Esophagus (tissue), 2 donors: ENCODE measurements around the gene MS4A3. TPM values are rescaled to one million over a fixed set of nuclear protein-coding genes. Genes with fewer than 3 reads are reported as not detected.
"Not testable (repeated sequence)": the region's sequence is repeated elsewhere in the genome, so short reads cannot be mapped to it uniquely, and the experiment has no call there.

Experiments used
- H3K27ac ChIP-seq, 2 donors: one replicate each; pipeline ENCODE4 v1.5.1; 2013; ENCODE audit warnings: low read depth in 2 of 2, mild to moderate bottlenecking in 2 of 2, inconsistent platforms in 1 of 2, low read length in 1 of 2, moderate library complexity in 1 of 2
- H3K27me3 ChIP-seq, 2 donors: one replicate each; pipeline ENCODE4 v1.6.1; 2013; ENCODE audit warnings: low read length in 2 of 2, control low read depth in 1 of 2, mild to moderate bottlenecking in 1 of 2; ENCODE audit not compliant: insufficient read depth in 2 of 2, control insufficient read depth in 1 of 2
- H3K36me3 ChIP-seq, 2 donors: one replicate each; pipeline ENCODE4 v1.6.1; 2013; ENCODE audit warnings: low read length in 1 of 2; ENCODE audit not compliant: control insufficient read depth in 2 of 2, insufficient read depth in 2 of 2
- H3K4me1 ChIP-seq, 2 donors: one replicate each; pipeline ENCODE4 v1.6.1; 2013; ENCODE audit warnings: low read length in 1 of 2; ENCODE audit not compliant: control insufficient read depth in 2 of 2, insufficient read depth in 2 of 2
- H3K4me3 ChIP-seq, 2 donors: one replicate each; pipeline ENCODE4 v1.5.1; 2013; ENCODE audit warnings: low read length in 2 of 2, mild to moderate bottlenecking in 2 of 2, low read depth in 1 of 2, moderate library complexity in 1 of 2
- H3K9me3 ChIP-seq, 2 donors: one replicate each; pipeline ENCODE4 v1.6.1; 2013; ENCODE audit warnings: mild to moderate bottlenecking in 2 of 2, low read depth in 1 of 2, low read length in 1 of 2, moderate library complexity in 1 of 2; ENCODE audit not compliant: control insufficient read depth in 2 of 2, insufficient read depth in 1 of 2
- WGBS, 2 donors: extraction: QIAGEN DNeasy Blood & Tissue Kit; methylation state at CpG; one replicate each; pipeline ENCODE4 v1.1.7; 2013; 5-methylcytosine and 5-hydroxymethylcytosine counted together
- polyA plus RNA-seq, 2 donors: library from polyadenylated mRNA; stranded (reverse); fragments of 200-250 nt; gene quantifications; one replicate each; pipeline ENCODE4 v1.2.3, GENCODE V29; 2013
- donor health status: healthy with polysubstance abuse.
- donor health status: Bipolar disorder and iron deficiency.

Gene MS4A3
- polyA plus RNA-seq, 2 donors, result not detected

- 50 to 58% methylated on average over 3 of the region's 3 CpGs for WGBS, 2 donors
- H3K4me1 ChIP-seq, result no peaks in the 10 kb centered on the region
- no peak overlapping the region for H3K4me3 ChIP-seq
- no peaks in the 10 kb centered on the region for H3K27me3 ChIP-seq
- no peaks in the 10 kb centered on the region for H3K9me3 ChIP-seq
- H3K36me3 ChIP-seq, result no peaks in the 10 kb centered on the region
- no peak overlapping the region for H3K27ac ChIP-seq
Observed at GRCh38 chr11:60084631-60085273, 28.3 kb downstream of the MS4A3 start.

DNA sequence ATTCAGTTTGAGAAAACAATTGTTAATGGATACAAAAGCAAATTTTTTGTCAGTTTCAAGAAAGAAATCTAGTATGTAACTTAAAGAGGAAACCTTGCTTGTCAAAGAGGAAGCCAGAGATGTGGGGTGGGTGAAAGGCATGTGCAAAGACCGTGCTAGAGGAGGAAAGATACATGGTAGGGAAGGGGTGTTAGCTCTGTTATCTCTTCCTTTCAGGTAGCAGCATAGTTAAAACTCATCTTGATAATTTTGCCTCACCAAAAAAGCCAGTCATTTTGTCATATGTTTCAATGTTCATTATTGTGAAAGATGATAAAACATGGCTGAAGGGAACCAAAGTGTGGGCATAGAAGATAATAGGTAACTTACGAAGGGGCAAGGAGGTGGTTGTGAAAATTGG, 29.4 kb downstream of the MS4A3 start:
- WGBS, 2 donors, result 71 to 82% methylated on average over 2 of the region's 2 CpGs
- no peaks in the 10 kb centered on the region for H3K9me3 ChIP-seq

GRCh38 chr11:60087239-60087638, 30.8 kb downstream of the MS4A3 start:
- Histone ChIP-seq H3K27me3 (no peaks in the 10 kb centered on the region), H3K4me3 (no peak overlapping the region), H3K27ac (no peak overlapping the region), H3K4me1 (no peaks in the 10 kb centered on the region), H3K36me3 (no peaks in the 10 kb centered on the region), H3K9me3 (no peaks in the 10 kb centered on the region)
- 63 to 72% methylated on average over 1 of the region's 1 CpG for WGBS, 2 donors

More for the DNA sequence above, 29.4 kb downstream of the MS4A3 start:
- no peaks in the 10 kb centered on the region for H3K27me3 ChIP-seq
- no peak overlapping the region for H3K27ac ChIP-seq
- no peak overlapping the region for H3K4me3 ChIP-seq
- H3K36me3 ChIP-seq, result no peaks in the 10 kb centered on the region
- H3K4me1 ChIP-seq, result no peaks in the 10 kb centered on the region

DNA sequence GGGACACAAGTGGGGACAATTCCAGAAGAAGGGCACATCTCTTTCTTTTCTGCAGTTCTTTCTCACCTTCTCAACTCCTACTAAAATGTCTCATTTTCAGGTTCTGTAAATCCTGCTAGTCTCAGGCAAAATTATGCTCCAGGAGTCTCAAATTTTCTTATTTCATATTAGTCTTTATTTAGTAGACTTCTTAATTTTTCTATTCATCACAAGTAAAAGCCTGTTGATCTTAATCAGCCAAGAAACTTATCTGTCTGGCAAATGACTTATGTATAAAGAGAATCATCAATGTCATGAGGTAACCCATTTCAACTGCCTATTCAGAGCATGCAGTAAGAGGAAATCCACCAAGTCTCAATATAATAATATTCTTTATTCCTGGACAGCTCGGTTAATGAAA, 31.9 kb downstream of the MS4A3 start, which contains the start of gene MS4A2:
TSS of gene MS4A2 (plus strand) at position 301 of the 400 bp plus-strand sequence. CDS start 102 bp downstream, outside the sequence.
- Histone ChIP-seq H3K9me3 (no peaks in the 10 kb centered on the region), H3K27me3 (no peaks in the 10 kb centered on the region), H3K4me3 (no peak within 1 kb of the TSS), H3K4me1 (no peaks in the 10 kb centered on the region), H3K27ac (no peak within 1 kb of the TSS), H3K36me3 (no peaks in the 10 kb centered on the region)
- WGBS, 2 donors, result 81 to 85% methylated on average over 1 of the region's 1 CpG

GRCh38 chr11:60095477-60096120, 39.1 kb downstream of the MS4A3 start:
- 64 to 66% methylated on average over 4 of the region's 4 CpGs for WGBS, 2 donors
- H3K27ac ChIP-seq, result no peak overlapping the region
- no peaks in the 10 kb centered on the region for H3K4me1 ChIP-seq
- H3K9me3 ChIP-seq, result no peaks in the 10 kb centered on the region
- no peaks in the 10 kb centered on the region for H3K27me3 ChIP-seq
- H3K36me3 ChIP-seq, result no peaks in the 10 kb centered on the region
- no peak overlapping the region for H3K4me3 ChIP-seq

DNA sequence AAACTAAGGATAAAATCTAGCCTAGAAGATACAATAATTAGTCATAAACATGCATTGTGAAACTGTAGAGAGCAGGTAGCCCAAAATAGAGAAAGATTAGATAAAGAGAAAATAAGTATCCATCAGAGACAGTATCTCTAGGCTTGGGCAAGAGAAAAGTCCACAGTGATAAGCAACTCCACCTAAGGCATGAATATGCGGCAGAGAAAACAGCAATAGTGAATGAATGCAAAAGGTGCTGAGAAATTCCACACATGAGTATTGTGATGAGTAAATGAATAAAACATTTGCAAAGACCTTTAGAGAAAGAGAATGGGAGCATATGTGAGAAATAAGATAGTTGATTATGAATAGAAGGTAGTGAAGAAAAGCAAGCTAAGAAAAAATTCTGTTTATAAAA, 40.7 kb downstream of the MS4A3 start:
- Histone ChIP-seq H3K27ac (no peak overlapping the region), H3K27me3 (no peaks in the 10 kb centered on the region), H3K36me3 (no peaks in the 10 kb centered on the region), H3K9me3 (no peaks in the 10 kb centered on the region), H3K4me3 (no peak overlapping the region), H3K4me1 (no peaks in the 10 kb centered on the region)
- WGBS, 2 donors, result 76 to 96% methylated on average over 1 of the region's 1 CpG

DNA sequence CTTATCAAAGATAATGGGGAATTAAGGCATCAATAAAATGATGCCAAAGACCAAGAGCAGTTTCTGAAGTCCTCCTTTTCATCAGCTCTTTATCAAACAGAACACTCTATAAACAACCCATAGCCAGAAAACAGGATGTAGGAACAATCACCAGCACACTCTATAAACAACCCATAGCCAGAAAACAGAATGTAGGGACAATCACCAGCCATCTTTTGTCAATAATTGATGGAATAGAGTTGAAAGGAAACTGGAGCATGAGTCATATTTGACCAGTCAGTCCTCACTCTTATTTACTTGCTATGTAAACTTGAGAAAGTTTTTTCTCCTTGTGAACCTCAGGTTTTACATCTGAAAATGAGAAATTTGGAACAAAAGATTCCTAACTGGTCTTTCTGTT, 42.0 kb downstream of the MS4A3 start:
- no peak overlapping the region for H3K4me3 ChIP-seq
- H3K36me3 ChIP-seq, result no peaks in the 10 kb centered on the region
- no peak overlapping the region for H3K27ac ChIP-seq
- no peaks in the 10 kb centered on the region for H3K4me1 ChIP-seq
- H3K27me3 ChIP-seq, result no peaks in the 10 kb centered on the region
- H3K9me3 ChIP-seq, result no peaks in the 10 kb centered on the region

- Histone ChIP-seq H3K27ac (no peak overlapping the region), H3K27me3 (no peaks in the 10 kb centered on the region), H3K9me3 (no peaks in the 10 kb centered on the region), H3K4me3 (no peak overlapping the region), H3K4me1 (no peaks in the 10 kb centered on the region), H3K36me3 (no peaks in the 10 kb centered on the region)
- WGBS, 2 donors, result 69 to 78% methylated on average over 1 of the region's 1 CpG
Observed at GRCh38 chr11:60100516-60100915, 44.1 kb downstream of the MS4A3 start.

DNA sequence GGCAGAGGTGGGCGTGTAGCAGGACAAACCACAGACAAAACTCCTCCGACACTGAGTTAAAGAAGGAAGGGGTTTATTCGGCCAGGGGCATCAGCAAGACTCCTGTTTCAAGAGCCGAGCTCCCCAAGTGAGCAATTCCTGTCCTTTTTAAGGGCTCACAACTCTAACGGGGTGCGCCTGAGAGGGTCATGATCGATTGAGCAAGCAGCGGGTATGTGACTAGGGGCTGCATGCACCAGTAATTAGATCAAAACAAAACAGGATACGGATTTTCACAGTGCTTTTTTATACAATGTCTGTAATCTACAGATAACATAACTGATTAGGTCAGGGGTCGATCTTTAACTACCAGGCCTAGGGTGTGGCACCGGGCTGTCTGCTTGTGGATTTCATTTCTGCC, 44.9 kb downstream of the MS4A3 start:
- not testable (repeated sequence) for H3K9me3 ChIP-seq, H3K36me3 ChIP-seq, H3K4me3 ChIP-seq, H3K4me1 ChIP-seq, H3K27ac ChIP-seq, H3K27me3 ChIP-seq
- WGBS, 2 donors, result 83% methylated on average over 11 of the region's 11 CpGs

DNA sequence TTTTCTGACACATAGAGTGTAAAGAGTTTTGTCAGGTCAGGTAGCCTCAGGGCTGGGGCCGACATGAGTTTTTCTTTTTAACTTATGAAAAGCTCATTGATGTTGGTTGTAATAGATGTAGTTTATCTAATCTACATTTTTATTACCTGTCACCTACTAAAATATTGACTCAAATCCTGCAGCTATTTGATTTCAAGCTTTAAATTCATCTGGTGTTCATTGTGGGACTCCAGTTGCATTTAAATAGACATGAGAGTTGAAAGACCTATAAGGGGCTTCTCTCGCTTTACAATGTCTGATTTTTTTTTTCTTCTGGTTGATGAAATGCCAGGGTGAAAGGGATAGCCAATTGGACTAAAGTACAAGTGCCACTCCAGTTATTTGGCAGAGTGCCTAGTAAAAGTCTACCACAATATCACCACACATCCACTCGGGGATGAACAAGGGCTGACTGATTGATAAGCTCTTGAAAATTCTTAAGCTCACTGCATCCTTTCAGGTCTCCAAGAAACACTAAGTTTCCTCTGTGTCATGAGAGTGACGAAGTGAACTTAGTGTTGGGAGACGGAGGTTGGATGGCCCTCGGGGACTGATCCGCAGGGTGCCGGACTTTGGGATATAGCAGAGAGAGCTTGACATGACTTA, 48.1 kb downstream of the MS4A3 start:
- H3K36me3 ChIP-seq, H3K27ac ChIP-seq, H3K9me3 ChIP-seq, H3K27me3 ChIP-seq, H3K4me1 ChIP-seq, H3K4me3 ChIP-seq: not testable (repeated sequence)
- WGBS, 2 donors, result 68 to 79% methylated on average over 8 of the region's 8 CpGs
